ENCODE results near the gene ZNRD2.
"Not testable (repeated sequence)": the region's sequence is repeated elsewhere in the genome, so short reads cannot be mapped to it uniquely, and the experiment has no call there.

ZNRD2 gene

GRCh38 chr11:65569973-65570918 is at the start of gene ZNRD2:
Gene ZNRD2 (plus strand): TSS chr11:65570477. CDS start chr11:65570492, 15 bp downstream.
- DNase-seq = peak; percentile 98 to 99

GRCh38 chr11:65521777-65522521 is 48.3 kb upstream of the ZNRD2 start:
- not testable (repeated sequence) for DNase-seq

GRCh38 chr11:65522718-65523630 is 47.3 kb upstream of the ZNRD2 start:
- peak; percentile 44 to 45 for DNase-seq

- DNase-seq = not testable (repeated sequence)
Observed at GRCh38 chr11:65523631-65523968, 46.7 kb upstream of the ZNRD2 start.

GRCh38 chr11:65524014-65524740 is 46.1 kb upstream of the ZNRD2 start:
- DNase-seq = peak in 1 of 2 experiments; percentile 51

- peak; percentile 89 for DNase-seq
Observed at GRCh38 chr11:65524741-65525545, 45.3 kb upstream of the ZNRD2 start, which contains the start of gene SCYL1. Gene SCYL1 (plus strand): TSS chr11:65525083. CDS start chr11:65525154, 71 bp downstream.

GRCh38 chr11:65525546-65526480 is 44.5 kb upstream of the ZNRD2 start:
- no peak for DNase-seq

- no peak for DNase-seq
Observed at GRCh38 chr11:65526744-65527143, 43.5 kb upstream of the ZNRD2 start.

GRCh38 chr11:65528819-65529350 is 41.4 kb upstream of the ZNRD2 start:
- DNase-seq = no peak

GRCh38 chr11:65529475-65530156 is 40.7 kb upstream of the ZNRD2 start:
- DNase-seq = no peak

- no peak for DNase-seq
Observed at GRCh38 chr11:65530157-65530496, 40.1 kb upstream of the ZNRD2 start.

- no peak for DNase-seq
Observed at GRCh38 chr11:65532388-65533064, 37.8 kb upstream of the ZNRD2 start.

GRCh38 chr11:65535102-65535501 is 35.2 kb upstream of the ZNRD2 start:
- DNase-seq = no peak

GRCh38 chr11:65536412-65537295 is 33.6 kb upstream of the ZNRD2 start:
- DNase-seq = no peak

- no peak for DNase-seq
Observed at GRCh38 chr11:65537296-65537597, 33.0 kb upstream of the ZNRD2 start.

- DNase-seq = no peak
Observed at GRCh38 chr11:65537620-65538231, 32.6 kb upstream of the ZNRD2 start.

- no peak for DNase-seq
Observed at GRCh38 chr11:65538232-65538914, 31.9 kb upstream of the ZNRD2 start.
